Posterior vena cava (tissue), 2 donors: ENCODE data around the gene MT1E. TPM values are rescaled to one million over a fixed set of nuclear protein-coding genes. Genes with fewer than 3 reads are reported as not detected.
A peak's percentile ranks its signal among the peaks of the same experiment; 100 is the strongest.
"Not testable (repeated sequence)": the region's sequence is repeated elsewhere in the genome, so short reads cannot be mapped to it uniquely, and the experiment has no call there.

Experiments
- DNase-seq: peaks from one replicate; pipeline ENCODE4 v3.0.0-alpha.2; 2020; ENCODE audit warnings: low spot score
- intact Hi-C, 2 donors: fragments of 100-400 bp; cut with DNase I; formaldehyde crosslinking; loops; one replicate each; pipeline versions ENCODE4 v1.14.1 to v1.14.2; 2022 to 2023
- total RNA-seq, 2 donors: library from RNA; stranded (reverse); fragmentation: NEBNext Ultra II Directional; extraction: Animal tissue kit (Norgen Biotek cat#: 25700); gene quantifications; one replicate each; pipeline ENCODE4 v1.2.1, GENCODE V29; 2021
- donor health status: DM: yes; HTN: yes; CAD: no.
- donor health status: DM: yes; HTN: yes; CAD: no.

Gene MT1E
- total RNA-seq, 2 donors from 2014 or later = 240 to 379 TPM

GRCh38 chr16:56621665-56622445 is 3.7 kb upstream of the MT1E start:
- DNase-seq, intact Hi-C loops: not testable (repeated sequence)

GRCh38 chr16:56623184-56623583 is 2.4 kb upstream of the MT1E start:
- intact Hi-C loops, DNase-seq: not testable (repeated sequence)

GRCh38 chr16:56623637-56624036 is 1.9 kb upstream of the MT1E start:
- intact Hi-C loops = no loop called here
- no peak for DNase-seq

GRCh38 chr16:56625943-56626654 is 518 bp downstream of the MT1E start:
- intact Hi-C loops = no loop called here
- DNase-seq = peak; percentile 94

- DNase-seq = no peak
- intact Hi-C loops = no loop called here
These were observed 1.1 kb downstream of the MT1E start for GRCh38 chr16:56626685-56627084.

GRCh38 chr16:56628486-56629350 is 3.1 kb downstream of the MT1E start:
- intact Hi-C loops = no loop called here
- DNase-seq = peak; percentile 38

GRCh38 chr16:56629531-56629930 is 4.0 kb downstream of the MT1E start:
- DNase-seq = no peak
- intact Hi-C loops = no loop called here

- intact Hi-C loops = no loop called here
- no peak for DNase-seq
These were observed 4.6 kb downstream of the MT1E start for GRCh38 chr16:56630134-56630533.

- no peak for DNase-seq
- intact Hi-C loops = no loop called here
These were observed 5.6 kb downstream of the MT1E start for GRCh38 chr16:56631197-56631596.

- intact Hi-C loops = no loop called here
These were observed 6.2 kb downstream of the MT1E start for GRCh38 chr16:56631832-56632155.

GRCh38 chr16:56632156-56632847 is 6.7 kb downstream of the MT1E start, which contains the start of gene MT1M:
Gene MT1M (plus strand): TSS chr16:56632659. CDS start chr16:56632732, 73 bp downstream.
- DNase-seq = peak; percentile 94
- intact Hi-C loops = no loop called here

More at GRCh38 chr16:56631832-56632155, 6.2 kb downstream of the MT1E start:
- no peak for DNase-seq

GRCh38 chr16:56632848-56633365 is 7.3 kb downstream of the MT1E start:
- intact Hi-C loops = no loop called here
- DNase-seq = peak; percentile 76

- peak; percentile 63 for DNase-seq
- intact Hi-C loops = no loop called here
These were observed 8.0 kb downstream of the MT1E start for GRCh38 chr16:56633535-56633934.

GRCh38 chr16:56634715-56635440 is 9.3 kb downstream of the MT1E start:
- no peak for DNase-seq
- intact Hi-C loops = no loop called here

- no peak for DNase-seq
- intact Hi-C loops = no loop called here
These were observed 9.9 kb downstream of the MT1E start for GRCh38 chr16:56635441-56635967.

- DNase-seq = no peak
- intact Hi-C loops = no loop called here
These were observed 11.2 kb downstream of the MT1E start for GRCh38 chr16:56636616-56637413.
